Muscle of arm (tissue), 12 donors: ENCODE results near the gene CPED1. TPM values are rescaled to one million over a fixed set of nuclear protein-coding genes. Genes with fewer than 3 reads are reported as not detected.

ENCODE experiments used
- polyA plus RNA-seq, 12 donors: library from polyadenylated mRNA; unstranded; fragments of 120-200 nt; gene quantifications; one replicate each; pipeline ENCODE4 v1.2.1, GENCODE V29; 2013; ENCODE audit not compliant: insufficient read length in 12 of 12

CPED1 gene
- polyA plus RNA-seq, 12 donors: 6.7 to 35.5 (median 14.5) TPM; not detected in 1

Other genes with a start within 250 kb of the CPED1 start
- 10 to 100 TPM in 11 of 12 donors, not detected in 1; 36.1 to 98.9 (median 78.7) TPM for gene TSPAN12, start 130.6 kb upstream of the CPED1 start, polyA plus RNA-seq
- 10 to 100 TPM in 11 of 12 donors, not detected in 1; 14.2 to 32.3 (median 22.5) TPM for gene ING3, start 37.9 kb upstream of the CPED1 start, polyA plus RNA-seq